Fibroblast of skin of right quadriceps (primary cell): ENCODE results near the gene MRPS34.

Source experiments
- DNase-seq: peaks from one replicate; pipeline ENCODE4 v3.0.0-alpha.2; 2013

Gene MRPS34

DNA sequence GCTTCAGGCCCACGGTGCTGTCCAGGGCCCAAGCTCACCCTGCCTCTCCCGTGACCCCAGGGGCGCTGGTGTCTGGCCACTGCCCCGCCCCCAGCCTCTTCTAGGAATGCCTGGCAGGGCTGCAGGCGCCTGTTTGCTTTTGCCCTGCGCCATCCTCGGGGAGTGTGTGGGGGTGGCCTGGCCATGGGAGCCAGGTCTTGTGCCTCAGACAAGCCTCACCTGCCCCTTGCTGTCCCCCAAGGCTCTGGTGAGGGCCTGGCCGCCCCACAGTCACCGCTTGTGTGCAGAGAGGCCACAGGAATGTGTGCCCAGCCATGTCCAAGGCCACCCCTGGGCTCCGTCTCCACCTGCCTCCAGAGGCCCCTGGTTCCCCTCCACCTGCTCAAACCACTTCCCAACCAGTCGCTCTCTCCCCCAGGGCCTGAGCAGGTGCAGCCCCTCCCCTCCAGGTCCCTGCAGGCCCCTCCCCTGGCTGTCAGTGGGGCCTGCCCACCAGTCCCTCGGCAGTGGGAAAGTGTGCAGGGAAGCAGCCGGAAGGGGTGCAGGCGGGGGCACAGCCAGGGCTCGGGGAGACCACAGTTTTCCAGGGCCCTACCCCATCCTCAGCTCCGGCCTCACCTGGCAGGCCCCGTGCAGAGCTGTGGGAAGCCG, 21.4 kb upstream of the MRPS34 start:
- DNase-seq, result no peak

DNA sequence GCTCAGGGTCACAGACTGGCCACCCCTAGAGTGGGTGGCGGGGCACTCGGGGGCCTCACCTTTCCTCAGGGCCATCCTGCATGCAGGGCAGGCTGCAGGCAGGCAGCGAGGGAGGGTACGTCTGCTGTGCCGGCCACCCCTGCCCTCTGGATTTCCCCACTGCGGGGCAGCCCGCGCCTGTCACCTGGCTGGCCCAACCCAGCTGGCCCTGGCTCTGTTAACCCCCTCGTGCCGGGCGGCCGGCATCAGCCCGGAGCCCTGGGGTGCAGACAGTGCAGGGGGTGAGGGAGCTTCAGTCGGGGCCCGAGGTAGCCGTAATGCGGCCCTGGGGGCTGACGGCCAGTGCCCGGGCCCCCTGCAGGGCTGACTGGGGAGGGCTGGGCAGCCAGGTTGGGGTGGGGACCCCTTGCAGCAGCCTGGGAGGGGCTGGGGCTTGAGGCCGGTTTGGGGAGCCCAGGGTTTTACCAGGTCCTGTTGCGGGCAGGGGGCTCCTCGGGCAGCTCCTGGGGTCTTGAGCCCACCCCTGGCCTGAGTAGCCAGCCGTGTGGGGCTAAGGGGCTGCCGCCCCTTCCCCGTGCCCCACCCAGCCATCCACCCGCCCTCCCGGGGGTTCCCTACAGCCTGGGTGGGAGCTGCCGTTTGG, 20.8 kb upstream of the MRPS34 start, which contains the start of gene IGFALS:
Gene IGFALS (minus strand): TSS at position 128 of the 643 bp plus-strand sequence. CDS start 53 bp downstream, at position 75.
- DNase-seq, result no peak

GRCh38 chr16:1792836-1793577, 20.1 kb upstream of the MRPS34 start:
- no peak for DNase-seq

GRCh38 chr16:1791943-1792812, 19.2 kb upstream of the MRPS34 start:
- DNase-seq, result no peak

DNA sequence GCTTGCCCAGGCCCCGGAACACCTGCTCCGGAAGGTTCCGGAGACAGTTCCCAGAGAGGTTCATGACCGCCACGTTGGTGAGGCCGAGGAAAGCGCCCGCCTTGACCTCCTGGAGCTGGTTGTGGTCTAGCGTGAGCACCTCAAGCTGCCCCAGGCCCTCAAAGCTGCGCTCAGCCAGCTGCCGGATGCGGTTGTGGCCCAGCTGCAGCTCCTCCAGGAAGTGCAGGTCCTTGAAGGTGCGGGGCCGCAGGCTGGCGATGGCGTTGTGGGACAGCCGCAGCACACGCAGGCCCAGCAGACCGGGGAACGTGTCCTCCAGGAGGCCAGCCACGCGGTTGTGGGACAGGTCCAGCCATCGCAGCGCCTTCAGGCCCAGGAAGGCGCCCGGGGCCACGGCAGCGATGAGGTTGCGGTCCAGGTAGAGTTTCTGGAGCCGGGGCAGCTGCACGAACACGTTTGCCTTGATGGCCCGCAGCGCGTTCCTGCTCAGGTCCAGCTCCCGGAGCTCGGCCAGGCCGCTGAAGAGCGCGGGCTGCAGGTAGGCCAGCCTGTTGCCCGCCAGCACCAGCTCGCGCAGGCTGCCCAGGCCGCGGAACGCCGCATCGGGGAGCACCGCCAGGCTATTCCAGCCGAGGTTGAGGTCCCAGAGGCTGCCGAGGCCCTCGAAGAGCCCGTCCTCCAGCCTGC, 18.5 kb upstream of the MRPS34 start:
- no peak for DNase-seq

DNA sequence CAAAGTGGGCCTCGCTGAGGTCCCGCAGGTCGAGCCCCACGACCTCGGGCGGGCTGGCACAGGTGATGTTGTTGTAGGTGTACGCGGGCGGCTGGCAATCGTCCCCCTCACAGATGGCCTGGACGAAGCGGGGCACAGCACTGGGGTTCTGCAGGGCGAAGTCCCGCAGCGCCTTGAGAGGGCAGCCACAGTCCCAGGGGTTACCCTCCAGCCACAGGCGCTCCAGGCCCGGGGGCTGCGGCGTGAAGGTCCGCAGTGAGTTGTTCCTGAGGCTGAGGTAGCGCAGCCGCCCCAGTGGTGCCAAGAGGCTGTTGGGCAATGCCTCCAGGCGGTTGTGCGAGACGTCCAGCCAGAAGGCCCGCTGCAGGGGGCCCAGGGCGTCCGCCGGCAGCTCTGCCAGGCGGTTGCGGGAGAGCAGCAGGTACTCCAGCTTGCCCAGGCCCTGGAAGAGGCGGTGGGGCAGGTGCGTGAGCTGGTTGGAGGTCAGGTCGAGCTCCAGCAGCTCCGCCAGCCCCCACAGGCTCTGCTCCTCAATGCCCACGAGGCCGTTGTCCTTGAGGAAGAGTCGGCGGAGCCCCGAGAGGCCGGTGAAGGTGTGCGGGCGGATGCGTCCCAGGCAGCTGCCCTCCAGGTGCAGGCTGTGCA, 17.8 kb upstream of the MRPS34 start:
- DNase-seq, result no peak

DNA sequence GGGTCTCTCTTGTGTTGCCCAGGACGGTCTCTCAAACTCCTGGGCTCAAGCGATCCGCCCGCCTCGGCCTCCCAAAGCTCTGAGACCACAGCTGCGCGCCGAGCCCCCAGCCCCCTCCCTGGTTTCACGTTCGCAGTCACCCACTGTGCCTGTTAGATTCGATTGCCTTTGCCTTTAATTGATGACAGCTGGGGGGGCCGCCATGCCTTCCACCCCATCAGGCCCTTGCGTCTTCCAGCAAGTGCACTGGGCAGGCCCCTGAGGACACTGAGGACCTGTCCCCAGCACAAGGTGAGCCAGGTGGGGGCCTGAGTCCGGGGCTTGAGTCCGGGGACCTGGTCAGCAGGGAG, 17.3 kb upstream of the MRPS34 start:
- DNase-seq, result no peak

DNA sequence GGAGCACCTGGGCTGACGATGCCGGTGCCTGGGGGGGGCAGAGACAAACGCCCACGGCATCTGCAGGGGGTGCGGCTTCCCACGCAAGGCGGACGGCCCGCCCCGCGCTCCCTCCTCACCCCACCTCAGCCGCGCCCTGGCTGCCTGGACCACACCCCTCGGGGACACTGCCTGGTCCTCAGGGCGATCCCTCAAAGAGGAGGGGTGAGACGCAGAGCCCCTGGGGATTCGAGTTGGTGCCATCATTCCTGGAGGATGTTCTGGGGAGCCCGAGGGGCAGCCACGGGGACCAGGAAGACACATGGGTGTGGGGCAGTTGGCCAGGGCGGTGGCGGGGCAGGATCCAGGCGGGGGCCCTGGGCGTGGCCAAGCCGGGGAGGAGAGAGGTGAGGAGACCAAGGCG, 16.7 kb upstream of the MRPS34 start:
- DNase-seq, result no peak

- no peak for DNase-seq
These were observed 15.8 kb upstream of the MRPS34 start for GRCh38 chr16:1788708-1789100.

GRCh38 chr16:1788095-1788707, 15.3 kb upstream of the MRPS34 start:
- DNase-seq, result no peak

DNA sequence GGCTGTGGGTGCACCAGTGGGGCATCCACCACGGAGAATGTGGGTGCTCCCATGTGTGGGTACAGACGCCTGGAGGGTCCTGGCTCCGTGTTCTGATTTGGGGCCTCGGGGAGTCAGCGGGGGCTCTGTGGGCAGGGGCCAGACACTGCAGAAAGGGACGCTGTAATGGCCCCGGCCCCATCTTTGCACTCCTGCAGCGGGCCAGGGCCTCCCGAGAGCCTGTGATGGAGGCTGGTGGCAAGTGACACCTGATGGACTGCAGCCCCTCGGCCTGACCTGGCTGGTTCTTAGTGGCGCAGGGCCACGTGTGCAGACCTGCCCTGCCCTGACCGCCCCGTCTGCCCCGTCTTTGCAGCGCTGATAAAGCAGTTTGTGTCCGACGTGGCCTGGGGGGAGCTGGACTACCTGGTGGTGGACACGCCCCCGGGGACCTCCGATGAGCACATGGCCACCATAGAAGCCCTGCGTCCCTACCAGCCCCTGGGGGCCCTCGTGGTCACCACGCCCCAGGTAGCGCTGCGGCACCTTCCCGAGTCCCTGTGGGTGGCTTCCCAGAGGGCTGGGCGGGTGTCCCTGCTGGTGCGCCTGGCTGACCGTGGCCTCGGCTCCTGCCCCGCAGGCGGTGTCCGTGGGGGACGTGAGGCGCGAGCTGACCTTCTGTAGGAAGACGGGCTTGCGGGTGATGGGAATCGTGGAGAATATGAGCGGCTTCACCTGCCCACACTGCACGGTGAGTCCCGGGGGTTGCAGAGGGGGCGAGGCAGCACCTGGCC, 14.6 kb upstream of the MRPS34 start:
- DNase-seq, result no peak

DNA sequence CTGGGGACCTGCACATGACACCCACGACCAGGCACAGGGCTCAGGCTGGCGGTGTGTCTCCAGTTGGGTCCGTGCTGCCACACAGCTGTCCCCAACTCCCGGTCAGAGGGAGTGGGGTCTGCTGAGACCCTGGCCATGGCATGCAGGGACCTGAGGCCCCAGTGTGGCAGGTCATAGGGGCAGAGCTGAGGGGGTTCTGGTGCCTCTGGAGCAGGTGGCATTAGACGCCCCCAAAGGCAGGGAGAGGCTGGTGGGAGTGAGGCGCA, 14.1 kb upstream of the MRPS34 start:
- no peak for DNase-seq

DNA sequence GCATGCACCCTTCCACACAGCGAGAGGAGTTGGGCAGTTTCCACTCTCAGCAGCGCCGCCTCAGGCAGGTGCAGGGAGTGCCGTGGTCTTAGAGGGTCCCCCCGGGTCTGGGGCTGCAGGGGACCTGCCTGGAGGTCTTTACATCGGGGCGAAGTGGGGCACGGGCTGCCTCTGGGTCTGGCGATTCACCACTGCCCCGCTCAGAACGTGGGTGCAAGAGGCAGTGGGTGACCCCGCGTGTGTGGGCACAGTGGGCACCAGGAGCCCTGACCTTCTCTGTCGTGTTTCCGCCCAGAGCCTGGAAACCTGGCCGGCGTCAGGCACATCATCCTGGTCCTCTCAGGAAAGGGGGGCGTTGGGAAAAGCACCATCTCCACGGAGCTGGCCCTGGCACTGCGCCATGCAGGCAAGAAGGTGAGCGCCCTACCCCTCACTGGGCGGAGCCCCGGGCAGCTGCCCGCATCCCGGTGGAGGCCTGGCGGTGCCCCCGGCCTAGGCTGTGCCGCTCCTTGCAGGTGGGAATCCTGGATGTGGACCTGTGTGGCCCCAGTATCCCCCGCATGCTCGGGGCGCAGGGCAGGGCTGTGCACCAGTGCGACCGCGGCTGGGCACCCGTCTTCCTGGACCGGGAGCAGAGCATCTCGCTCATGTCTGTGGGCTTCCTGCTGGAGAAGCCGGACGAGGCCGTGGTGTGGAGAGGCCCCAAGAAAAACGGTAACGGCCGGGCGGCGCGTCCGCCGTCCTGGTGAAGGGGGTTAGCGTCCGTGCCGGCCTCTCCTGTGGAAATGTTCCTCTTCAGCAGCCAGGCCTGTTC, 13.5 kb upstream of the MRPS34 start:
- no peak for DNase-seq

- no peak for DNase-seq
These were observed 12.9 kb upstream of the MRPS34 start for GRCh38 chr16:1785846-1786170.

DNA sequence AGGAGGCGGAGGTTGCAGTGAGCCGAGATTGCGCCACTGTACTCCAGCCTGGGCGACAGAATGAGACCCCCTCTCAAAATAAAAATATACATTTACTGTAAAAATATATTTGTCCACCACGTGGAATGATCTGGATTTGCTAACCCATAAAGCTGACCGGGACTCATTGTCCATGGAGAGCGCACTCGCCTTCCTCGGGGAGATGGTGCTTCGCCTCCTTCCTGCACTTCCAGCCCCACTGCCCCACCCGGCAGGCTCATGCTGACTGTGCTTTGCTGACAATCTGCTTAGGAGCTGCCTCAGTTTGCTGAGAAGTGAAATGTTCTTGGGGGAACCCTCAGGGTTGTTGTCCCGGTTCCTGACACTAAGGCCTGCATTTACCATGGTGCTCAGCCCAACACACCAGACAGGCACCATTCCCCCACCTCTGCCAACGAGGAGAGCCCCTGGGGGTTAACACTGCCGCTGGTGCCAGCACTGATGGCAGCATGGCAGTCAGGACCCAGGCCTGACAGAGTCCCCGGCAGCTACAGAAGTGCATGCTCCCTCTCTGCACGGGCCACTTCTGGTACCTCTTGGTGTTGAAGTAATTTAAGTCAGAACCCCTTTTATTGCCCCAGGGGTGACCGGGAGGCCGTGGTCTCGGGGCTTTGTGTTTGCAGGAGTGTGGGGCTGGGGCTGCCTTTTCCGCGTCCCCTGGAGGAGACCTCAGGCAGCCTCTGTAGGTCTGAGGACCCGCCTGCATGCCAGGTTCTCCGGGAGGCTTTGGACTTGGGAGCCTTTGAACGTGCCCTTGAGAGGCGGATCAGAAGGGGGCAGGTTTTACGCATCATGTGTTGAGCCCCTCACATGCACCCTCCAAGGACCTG, 12.3 kb upstream of the MRPS34 start:
- DNase-seq, result no peak

- peak; percentile 100 for DNase-seq
These were observed 9.7 kb upstream of the MRPS34 start, which contains the start of the genes NUBP2 and SPSB3 for GRCh38 chr16:1782408-1783264. Gene NUBP2 (plus strand): TSS chr16:1782960. CDS start chr16:1783021, 61 bp downstream. Gene SPSB3 (minus strand): TSS chr16:1782571. CDS start chr16:1781483, 1,088 bp downstream.

DNA sequence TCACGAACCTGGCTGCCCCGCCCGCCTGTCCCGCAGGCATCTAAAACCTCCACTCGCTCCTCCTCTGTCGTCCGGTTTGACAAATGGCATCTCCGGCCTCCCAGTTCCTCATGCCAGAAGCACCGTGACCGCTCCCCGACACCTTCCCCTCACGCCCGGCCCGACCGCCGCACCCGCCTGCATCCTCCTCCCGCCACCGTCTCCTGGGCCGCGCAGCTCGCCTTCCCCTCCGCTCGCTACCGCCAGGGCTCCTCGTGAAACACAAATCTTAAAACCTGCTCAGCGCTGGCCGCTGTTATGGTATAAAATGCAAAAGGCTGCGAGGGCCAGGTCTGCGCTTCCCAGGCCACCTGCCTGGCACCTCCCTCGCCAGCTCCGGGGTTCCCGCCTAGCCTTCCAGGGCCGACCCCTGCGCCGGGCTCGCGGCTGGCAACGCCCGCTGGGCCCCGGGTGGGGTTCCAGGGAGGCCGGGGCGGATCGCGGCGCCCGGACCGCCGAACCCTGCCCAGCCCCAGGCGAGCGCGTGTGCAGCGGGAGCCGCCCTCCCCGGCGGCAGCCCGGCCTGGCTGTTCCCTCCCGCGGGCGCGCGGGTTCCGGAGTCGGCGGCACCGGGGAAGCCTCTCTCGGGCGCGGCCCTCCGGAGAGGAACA, 8.9 kb upstream of the MRPS34 start:
- no peak for DNase-seq

DNA sequence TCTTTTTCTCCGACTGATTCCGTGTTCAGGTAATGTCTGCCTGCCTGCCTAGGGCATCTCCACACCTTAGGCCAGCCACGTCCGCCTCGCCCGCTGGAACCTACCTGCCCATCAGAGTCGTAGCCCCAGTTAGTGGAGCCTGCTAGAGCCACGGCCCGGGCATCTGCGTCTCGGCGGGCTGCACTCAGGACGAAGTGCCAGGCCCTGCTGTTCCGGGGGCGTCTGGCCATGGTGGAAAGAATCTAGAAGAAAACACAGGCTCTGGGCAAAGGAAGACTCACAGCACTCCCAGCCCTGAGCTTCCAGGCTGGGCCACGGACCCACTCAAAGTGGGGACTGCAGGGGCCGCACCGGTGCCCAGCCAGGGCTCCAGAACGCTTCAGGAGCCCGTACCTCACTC, 8.3 kb upstream of the MRPS34 start:
- no peak for DNase-seq
